SH-SY5Y (cell line): ENCODE measurements around the gene C1orf50.

Experiments
- GATA2 ChIP-seq: IDR thresholded peaks from 2 replicates; pipeline ENCODE4 v1.6.1; 2011; ENCODE audit warnings: mild to moderate bottlenecking, low read depth, low read length
- GATA3 ChIP-seq: IDR thresholded peaks from 2 replicates; pipeline ENCODE4 v1.6.1; 2011; ENCODE audit warnings: low read depth, mild to moderate bottlenecking, low read length, moderate library complexity

- TF ChIP-seq GATA3 (no peak), GATA2 (no peak)
These were observed 40.1 kb downstream of the C1orf50 start for GRCh38 chr1:42807056-42807668.
